Liver (tissue), 3 donors: ENCODE results near the gene ZNF143.

Experiments
- CTCF ChIP-seq: fragments of 150-350 bp; IDR thresholded peaks from 2 replicates; pipeline ENCODE4 v1.5.1; 2017; ENCODE audit warnings: improper control_type of control experiment, low read depth, low read length; ENCODE audit not compliant: missing input control
- FOXA1 ChIP-seq: IDR thresholded peaks from 2 replicates; pipeline ENCODE4 v1.6.1; 2016; ENCODE audit warnings: antibody characterized with exemption
- FOXA2 ChIP-seq: IDR thresholded peaks from 2 replicates; pipeline ENCODE4 v1.6.1; 2016; ENCODE audit warnings: antibody characterized with exemption
- GABPA ChIP-seq, 2 donors: IDR thresholded peaks in 1 of 2; conservative IDR thresholded peaks in 1 of 2; 2 replicates each; pipeline ENCODE4 v1.6.1; 2016; ENCODE audit warnings: antibody characterized with exemption in 2 of 2, mild to moderate bottlenecking in 1 of 2, moderate library complexity in 1 of 2
- YY1 ChIP-seq: IDR thresholded peaks from 2 replicates; pipeline ENCODE4 v1.6.1; 2016; ENCODE audit warnings: antibody characterized with exemption, mild to moderate bottlenecking
- donor health status: healthy.
- donor health status: healthy.

- peak; percentile 44 for TF ChIP-seq FOXA2
- TF ChIP-seq YY1: peak; percentile 100
- peak; percentile 14 for TF ChIP-seq CTCF
- peak; percentile 80 for TF ChIP-seq FOXA1
- peak; percentile 81 to 92 for TF ChIP-seq GABPA (IDR thresholded peaks at IDR 0.05 in 1 of 2, conservative IDR thresholded peaks at IDR 0.05 in 1 of 2)
Measured at GRCh38 chr11:9460322-9461062, at the start of gene ZNF143.
